ENCODE results near the gene HGFAC. TPM values are rescaled to one million over a fixed set of nuclear protein-coding genes. Genes with fewer than 3 reads are reported as not detected.

Gene HGFAC
- polyA plus RNA-seq, 4 donors, result 0.21 to 0.30 TPM; not detected in 2

DNA sequence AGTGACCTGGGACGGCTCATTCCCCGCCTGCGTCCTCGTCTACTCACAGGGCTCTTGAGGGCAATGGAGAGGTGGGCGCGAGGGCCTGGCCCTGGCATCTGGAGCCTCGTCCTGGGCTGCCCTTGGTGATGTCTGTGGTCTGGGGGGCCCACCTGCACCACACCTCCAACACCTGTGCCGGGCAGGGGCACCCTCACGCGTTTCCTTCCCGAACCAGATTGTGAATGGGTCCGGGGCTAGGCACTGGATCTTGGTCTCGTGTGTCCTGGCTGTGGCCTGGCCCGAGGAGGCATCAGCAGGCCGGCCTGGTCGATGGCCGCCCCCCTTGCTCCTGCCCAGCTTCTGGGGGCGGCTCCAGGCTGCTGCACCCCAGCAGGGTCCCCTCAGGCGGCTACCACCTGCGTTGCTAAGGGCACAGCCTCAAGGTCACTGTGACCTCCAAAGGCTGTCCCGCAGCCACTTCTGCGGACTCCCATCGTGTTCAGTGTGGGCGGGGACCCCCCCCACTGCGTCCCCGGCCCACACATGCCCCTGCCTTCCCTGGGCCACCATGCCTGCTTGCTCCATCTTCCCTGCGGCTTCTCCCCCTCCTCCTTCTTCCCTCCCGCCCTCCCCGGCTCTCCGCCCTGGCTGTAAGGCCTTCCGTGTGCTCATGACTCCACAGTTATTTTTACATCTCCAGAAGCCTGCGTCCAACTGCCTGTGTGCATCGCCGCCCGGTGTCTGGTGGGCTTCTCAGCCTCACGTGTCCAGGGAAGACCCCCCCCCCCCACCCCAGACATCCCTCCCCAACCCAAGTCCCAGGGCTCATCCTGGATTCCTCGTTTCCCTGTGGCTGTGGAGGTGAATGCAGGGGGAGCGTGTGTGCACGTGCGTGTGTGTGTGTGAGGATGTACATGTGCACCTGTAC is 25.2 kb downstream of the HGFAC start:
- no peak for DNase-seq
- H3K36me3 ChIP-seq (ENCODE audit: control insufficient read depth in 3 of 3, insufficient read depth in 2 of 3, low read depth in 1 of 3, low read length in 3 of 3), result no peaks in the 10 kb centered on the region
- no peaks in the 10 kb centered on the region for H3K9me3 ChIP-seq (ENCODE audit: control insufficient read depth in 2 of 2, insufficient read depth in 1 of 2, low read depth in 1 of 2, low read length in 1 of 2)
- peaks cover 0 to 20% (median 4%) of the 10 kb centered on the region in 3 donors for H3K27me3 ChIP-seq (ENCODE audit: control insufficient read depth in 3 of 3, insufficient read depth in 3 of 3, low read length in 3 of 3)
- WGBS, 3 donors, result 77 to 86% (median 81%) methylated on average over 35 to 40 of the region's 40 CpGs
- H3K4me1 ChIP-seq (ENCODE audit: control insufficient read depth in 3 of 3, insufficient read depth in 2 of 3, low read depth in 1 of 3, low read length in 2 of 3), result no peaks in the 10 kb centered on the region
- H3K27ac ChIP-seq (ENCODE audit: low read depth in 1 of 3, low read length in 2 of 3), result no peak overlapping the region
- H3K4me3 ChIP-seq (ENCODE audit: low read depth in 1 of 3, low read length in 3 of 3), result no peak overlapping the region
- no peak for FAIRE-seq

DNA sequence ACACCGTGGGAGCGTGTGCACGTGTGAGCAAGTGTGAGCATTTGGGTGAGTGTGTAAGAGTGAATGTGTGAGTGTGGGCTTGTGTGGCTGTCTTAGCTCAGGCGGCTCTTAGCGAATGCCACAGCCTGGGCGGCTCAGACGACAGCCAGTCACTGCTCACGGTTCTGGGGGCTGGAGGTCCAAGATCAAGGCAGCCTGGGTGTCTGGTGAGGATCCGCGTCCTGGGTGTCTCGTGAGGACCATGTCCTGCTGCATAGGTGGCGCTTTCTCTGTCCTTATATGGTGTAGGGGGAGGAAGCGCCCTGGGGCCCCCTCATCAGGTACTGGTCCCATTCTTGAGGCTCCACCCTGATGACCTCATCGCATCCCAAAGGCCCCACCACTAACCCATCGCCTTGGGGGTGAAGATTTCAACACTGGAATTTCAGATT is 25.8 kb downstream of the HGFAC start:
- 81 to 85% (median 83%) methylated on average over 15 of the region's 15 CpGs for WGBS, 3 donors
- no peaks in the 10 kb centered on the region for H3K36me3 ChIP-seq (ENCODE audit: control insufficient read depth in 3 of 3, insufficient read depth in 2 of 3, low read depth in 1 of 3, low read length in 3 of 3)
- no peaks in the 10 kb centered on the region for H3K9me3 ChIP-seq (ENCODE audit: control insufficient read depth in 2 of 2, insufficient read depth in 1 of 2, low read depth in 1 of 2, low read length in 1 of 2)
- H3K4me3 ChIP-seq (ENCODE audit: low read depth in 1 of 3, low read length in 3 of 3), result no peak overlapping the region
- no peaks in the 10 kb centered on the region for H3K4me1 ChIP-seq (ENCODE audit: control insufficient read depth in 3 of 3, insufficient read depth in 2 of 3, low read depth in 1 of 3, low read length in 2 of 3)
- H3K27me3 ChIP-seq (ENCODE audit: control insufficient read depth in 3 of 3, insufficient read depth in 3 of 3, low read length in 3 of 3), result peaks cover 0 to 14% (median 4%) of the 10 kb centered on the region in 3 donors
- no peak overlapping the region for H3K27ac ChIP-seq (ENCODE audit: low read depth in 1 of 3, low read length in 2 of 3)
- FAIRE-seq (no peak), DNase-seq (no peak)

DNA sequence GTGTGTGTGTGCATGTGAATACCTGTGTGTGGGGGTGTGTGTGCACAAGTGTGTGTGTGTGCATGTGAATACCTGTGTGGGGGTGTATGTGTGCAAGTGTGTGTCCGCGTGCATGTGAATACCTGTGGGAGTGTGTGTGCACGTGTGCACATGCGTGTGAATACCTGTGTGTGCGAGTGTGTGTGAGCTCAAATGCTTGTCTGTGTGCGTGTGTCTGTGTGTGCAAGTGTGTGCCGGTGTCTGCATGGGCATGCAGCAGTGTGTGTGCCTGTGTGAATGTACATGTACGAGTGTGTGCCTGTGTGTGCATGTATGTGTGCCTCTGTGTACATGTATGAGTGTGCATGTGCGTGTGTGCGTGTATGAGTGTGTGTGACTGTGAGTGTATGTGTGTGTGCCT is 26.4 kb downstream of the HGFAC start:
- no peak for FAIRE-seq
- Histone ChIP-seq H3K4me1 (ENCODE audit: control insufficient read depth in 3 of 3, insufficient read depth in 2 of 3, low read depth in 1 of 3, low read length in 2 of 3) (no peaks in the 10 kb centered on the region), H3K27me3 (ENCODE audit: control insufficient read depth in 3 of 3, insufficient read depth in 3 of 3, low read length in 3 of 3) (peaks cover 0 to 12% (median 4%) of the 10 kb centered on the region in 3 donors), H3K27ac (ENCODE audit: low read depth in 1 of 3, low read length in 2 of 3) (no peak overlapping the region), H3K4me3 (ENCODE audit: low read depth in 1 of 3, low read length in 3 of 3) (no peak overlapping the region), H3K9me3 (ENCODE audit: control insufficient read depth in 2 of 2, insufficient read depth in 1 of 2, low read depth in 1 of 2, low read length in 1 of 2) (no peaks in the 10 kb centered on the region), H3K36me3 (ENCODE audit: control insufficient read depth in 3 of 3, insufficient read depth in 2 of 3, low read depth in 1 of 3, low read length in 3 of 3) (no peaks in the 10 kb centered on the region)
- DNase-seq, result no peak
- 92 to 97% (median 97%) methylated on average over 10 of the region's 10 CpGs for WGBS, 3 donors

DNA sequence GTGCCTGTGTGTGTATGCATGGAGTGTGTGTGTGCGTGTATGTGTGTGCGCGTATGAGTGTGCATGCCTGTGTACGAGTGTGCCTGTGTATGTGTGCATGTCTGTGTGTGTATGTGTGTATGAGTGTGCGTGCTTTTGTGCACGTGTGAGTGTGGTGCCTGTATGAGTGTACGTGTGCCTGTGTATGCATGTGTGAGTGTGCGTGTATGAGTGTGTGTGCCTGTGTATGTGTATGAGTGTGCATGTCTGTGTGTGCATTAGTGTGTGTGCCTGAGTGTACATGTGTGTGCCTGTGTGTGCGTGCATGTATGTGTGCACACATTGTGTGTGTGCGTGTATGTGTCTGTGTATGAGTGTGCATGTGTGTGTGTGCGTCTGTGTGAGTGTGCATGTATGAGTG is 27.0 kb downstream of the HGFAC start:
- H3K9me3 ChIP-seq (ENCODE audit: control insufficient read depth in 2 of 2, insufficient read depth in 1 of 2, low read depth in 1 of 2, low read length in 1 of 2), result no peaks in the 10 kb centered on the region
- WGBS, 3 donors, result 95 to 98% (median 97%) methylated on average over 11 of the region's 11 CpGs
- H3K4me1 ChIP-seq (ENCODE audit: control insufficient read depth in 3 of 3, insufficient read depth in 2 of 3, low read depth in 1 of 3, low read length in 2 of 3), result no peaks in the 10 kb centered on the region
- H3K27ac ChIP-seq (ENCODE audit: low read depth in 1 of 3, low read length in 2 of 3), result no peak overlapping the region
- H3K36me3 ChIP-seq (ENCODE audit: control insufficient read depth in 3 of 3, insufficient read depth in 2 of 3, low read depth in 1 of 3, low read length in 3 of 3), result no peaks in the 10 kb centered on the region
- H3K4me3 ChIP-seq (ENCODE audit: low read depth in 1 of 3, low read length in 3 of 3), result no peak overlapping the region
- FAIRE-seq, result no peak
- peaks cover 0 to 11% (median under 1%) of the 10 kb centered on the region in 3 donors for H3K27me3 ChIP-seq (ENCODE audit: control insufficient read depth in 3 of 3, insufficient read depth in 3 of 3, low read length in 3 of 3)
- DNase-seq, result no peak

DNA sequence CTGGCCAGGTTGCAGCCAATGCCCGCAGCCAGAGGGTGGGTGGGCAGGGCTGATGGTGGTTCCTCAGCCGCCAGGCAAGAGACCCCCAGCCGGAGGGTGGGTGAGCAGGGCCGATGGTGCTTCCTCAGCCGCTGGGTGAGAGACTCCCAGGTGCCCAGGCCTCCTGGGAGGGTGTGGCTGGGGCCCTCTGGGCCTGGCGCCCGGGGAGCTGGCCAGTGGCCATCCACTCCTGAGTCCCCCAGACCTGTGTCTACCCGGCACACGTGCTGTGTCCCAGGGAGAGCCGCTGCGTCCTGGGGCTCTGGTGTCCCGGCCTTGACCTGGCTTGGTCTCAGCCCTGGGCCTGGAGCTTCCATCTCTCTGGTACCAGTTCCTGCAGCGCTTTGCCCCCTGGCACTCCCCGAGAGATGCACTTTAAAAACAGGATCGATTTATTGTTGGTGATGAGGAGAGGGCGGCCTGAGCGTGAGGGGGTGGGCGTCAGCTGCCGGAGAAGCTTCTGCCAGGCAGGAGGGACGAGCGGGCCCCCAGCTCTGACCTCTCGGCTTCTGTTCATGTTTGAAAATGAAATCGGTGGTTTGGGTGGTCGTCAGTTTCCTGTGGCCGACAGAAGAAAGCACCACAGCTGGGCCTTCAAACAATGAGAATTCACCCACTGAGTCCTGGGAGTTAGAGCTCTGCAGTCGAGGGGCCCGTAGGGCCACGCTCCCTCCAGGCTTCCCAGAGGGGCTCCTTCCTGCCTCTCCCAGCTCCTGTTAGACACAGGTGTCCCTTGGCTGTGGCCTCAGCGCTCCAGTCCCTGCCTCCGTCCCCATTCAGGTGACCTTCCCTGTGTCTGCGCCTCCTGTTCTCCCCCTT is 27.8 kb downstream of the HGFAC start:
- H3K36me3 ChIP-seq (ENCODE audit: control insufficient read depth in 3 of 3, insufficient read depth in 2 of 3, low read depth in 1 of 3, low read length in 3 of 3), result no peaks in the 10 kb centered on the region
- no peaks in the 10 kb centered on the region for H3K4me1 ChIP-seq (ENCODE audit: control insufficient read depth in 3 of 3, insufficient read depth in 2 of 3, low read depth in 1 of 3, low read length in 2 of 3)
- 62 to 82% (median 68%) methylated on average over 30 to 31 of the region's 31 CpGs for WGBS, 3 donors
- H3K4me3 ChIP-seq (ENCODE audit: low read depth in 1 of 3, low read length in 3 of 3), result no peak overlapping the region
- H3K27me3 ChIP-seq (ENCODE audit: control insufficient read depth in 3 of 3, insufficient read depth in 3 of 3, low read length in 3 of 3), result peaks cover 0 to 6% (median 0%) of the 10 kb centered on the region in 3 donors
- no peak for DNase-seq
- H3K9me3 ChIP-seq (ENCODE audit: control insufficient read depth in 2 of 2, insufficient read depth in 1 of 2, low read depth in 1 of 2, low read length in 1 of 2), result no peaks in the 10 kb centered on the region
- no peak for FAIRE-seq
- no peak overlapping the region for H3K27ac ChIP-seq (ENCODE audit: low read depth in 1 of 3, low read length in 2 of 3)

DNA sequence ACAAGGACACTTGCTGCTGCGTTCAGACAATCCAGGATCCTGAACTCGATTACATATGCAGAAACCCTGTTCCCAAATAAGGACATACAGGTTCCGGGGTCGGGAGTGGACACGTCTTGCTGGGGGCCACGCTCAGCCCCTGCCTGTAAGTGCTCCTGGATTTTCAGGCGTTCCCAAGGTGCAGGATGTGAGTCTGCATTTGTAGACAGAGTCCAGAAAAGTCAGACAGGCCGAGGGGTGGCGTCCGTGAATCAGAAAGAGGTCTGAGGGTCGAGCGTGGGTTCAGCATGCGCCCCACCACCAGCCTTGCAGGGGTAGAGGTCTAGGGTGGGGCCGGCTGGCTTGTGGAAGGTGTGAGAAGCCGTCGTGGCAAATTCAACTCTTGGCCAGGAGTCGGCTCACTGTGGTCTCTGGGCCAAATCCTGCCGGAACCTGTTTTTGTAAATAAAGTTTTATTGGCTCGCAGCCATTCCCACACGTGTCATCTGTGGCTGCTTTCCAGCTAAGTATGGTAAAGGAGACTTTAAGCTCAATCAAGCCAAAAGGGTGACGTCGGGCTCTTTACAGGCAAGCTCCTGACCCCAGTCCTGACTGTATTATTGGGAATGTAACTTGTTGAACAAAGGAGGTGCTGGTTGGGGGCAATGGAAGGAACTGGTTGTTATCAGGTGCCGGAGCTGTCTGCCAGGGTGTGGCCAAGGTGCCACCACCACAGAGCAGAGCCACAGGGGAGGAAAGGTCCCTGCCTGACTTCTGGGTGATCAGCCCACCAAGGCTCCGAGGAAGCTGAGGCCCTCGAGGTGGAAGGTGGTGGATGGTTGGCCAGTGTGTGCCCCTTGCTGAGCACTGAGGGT is 28.7 kb downstream of the HGFAC start:
- Histone ChIP-seq H3K4me3 (ENCODE audit: low read depth in 1 of 3, low read length in 3 of 3) (no peak overlapping the region), H3K36me3 (ENCODE audit: control insufficient read depth in 3 of 3, insufficient read depth in 2 of 3, low read depth in 1 of 3, low read length in 3 of 3) (no peaks in the 10 kb centered on the region), H3K9me3 (ENCODE audit: control insufficient read depth in 2 of 2, insufficient read depth in 1 of 2, low read depth in 1 of 2, low read length in 1 of 2) (no peaks in the 10 kb centered on the region), H3K4me1 (ENCODE audit: control insufficient read depth in 3 of 3, insufficient read depth in 2 of 3, low read depth in 1 of 3, low read length in 2 of 3) (no peaks in the 10 kb centered on the region), H3K27me3 (ENCODE audit: control insufficient read depth in 3 of 3, insufficient read depth in 3 of 3, low read length in 3 of 3) (peaks cover 0 to 3% (median 0%) of the 10 kb centered on the region in 3 donors), H3K27ac (ENCODE audit: low read depth in 1 of 3, low read length in 2 of 3) (no peak overlapping the region)
- DNase-seq, result peak in 1 of 2 donors; percentile 19
- FAIRE-seq, result no peak
- 30 to 64% (median 40%) methylated on average over 25 of the region's 25 CpGs for WGBS, 3 donors

DNA sequence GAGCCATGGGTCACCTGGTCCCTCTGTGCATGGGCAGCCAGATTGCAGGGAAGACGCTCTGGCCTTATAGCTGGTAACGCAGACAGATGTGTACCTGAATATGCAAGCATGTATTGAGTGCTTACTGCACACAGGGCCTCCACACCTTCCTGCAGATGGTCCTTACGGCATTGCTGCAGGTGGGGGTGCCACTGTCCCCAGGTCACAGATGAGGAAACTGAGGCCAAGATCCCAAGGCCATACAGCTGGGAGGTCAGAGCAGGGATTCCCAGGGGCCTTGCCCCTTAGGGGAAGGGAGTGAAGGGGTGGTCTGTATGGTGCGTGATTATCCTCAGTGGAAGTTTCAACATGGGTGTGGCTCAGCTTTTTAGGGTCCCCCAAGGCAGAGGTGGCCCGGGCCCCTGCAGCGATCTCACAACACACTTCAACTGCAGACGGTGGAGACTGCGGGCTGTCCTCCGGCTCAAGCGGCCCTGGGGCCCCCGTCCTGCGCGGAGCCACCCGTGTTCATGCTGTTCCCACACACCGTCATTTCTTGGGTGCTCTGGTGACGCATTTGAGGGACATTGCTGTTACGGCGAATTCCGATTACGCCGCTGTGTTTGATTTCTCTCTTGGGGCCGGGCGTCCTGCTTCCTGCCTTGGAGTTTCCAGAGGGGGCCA is 29.5 kb downstream of the HGFAC start:
- no peak for FAIRE-seq
- H3K4me1 ChIP-seq (ENCODE audit: control insufficient read depth in 3 of 3, insufficient read depth in 2 of 3, low read depth in 1 of 3, low read length in 2 of 3), result no peaks in the 10 kb centered on the region
- H3K36me3 ChIP-seq (ENCODE audit: control insufficient read depth in 3 of 3, insufficient read depth in 2 of 3, low read depth in 1 of 3, low read length in 3 of 3), result no peaks in the 10 kb centered on the region
- WGBS, 3 donors, result 90 to 92% (median 92%) methylated on average over 23 of the region's 23 CpGs
- H3K9me3 ChIP-seq (ENCODE audit: control insufficient read depth in 2 of 2, insufficient read depth in 1 of 2, low read depth in 1 of 2, low read length in 1 of 2), result no peaks in the 10 kb centered on the region
- no peak overlapping the region for H3K4me3 ChIP-seq (ENCODE audit: low read depth in 1 of 3, low read length in 3 of 3)
- DNase-seq, result no peak
- H3K27me3 ChIP-seq (ENCODE audit: control insufficient read depth in 3 of 3, insufficient read depth in 3 of 3, low read length in 3 of 3), result peaks cover 0 to 3% (median 0%) of the 10 kb centered on the region in 3 donors
- H3K27ac ChIP-seq (ENCODE audit: low read depth in 1 of 3, low read length in 2 of 3), result no peak overlapping the region
